B cell (primary cell): ENCODE results near the gene ZNF462. TPM values are rescaled to one million over a fixed set of nuclear protein-coding genes. Genes with fewer than 3 reads are reported as not detected.

Experiments used
- ATAC-seq: fragments of 200-7000 bp; cut with Tn5 transposase; one replicate; pipeline ENCODE4 v1.10.0; 2021; ENCODE audit warnings: low read depth, mild to moderate bottlenecking, moderate number of reproducible peaks, moderate library complexity
- CTCF ChIA-PET: fragments of 350-600 bp; sonication (Branson Sonifier 250); formaldehyde crosslinking; loops from one replicate; lab custom pipeline; 2021; ENCODE audit warnings: antibody characterized with exemption, inconsistent platforms; lab: Charles Lee
- POLR2A ChIA-PET: fragments of 350-600 bp; sonication (Branson Sonifier 250); formaldehyde crosslinking; loops from one replicate; lab custom pipeline; 2021; ENCODE audit warnings: antibody characterized with exemption; lab: Charles Lee
- DNase-seq: peaks from one replicate; pipeline ENCODE4 v3.0.0; 2013
- H2AFZ ChIP-seq: 2 replicates; pipeline ENCODE4 v1.6.1; 2012; ENCODE audit warnings: mild to moderate bottlenecking, low read depth, low read length; ENCODE audit not compliant: insufficient read depth, poor library complexity, severe bottlenecking
- H3K27ac ChIP-seq, 2 donors: 1 replicate in 1 of 2; 2 replicates in 1 of 2; pipeline ENCODE4 v1.5.1; 2012 to 2013; ENCODE audit warnings: low read length in 2 of 2, mild to moderate bottlenecking in 2 of 2, moderate library complexity in 1 of 2
- H3K27me3 ChIP-seq, 4 experiments: fragments of 200-600 bp in 1 of 4; sonication (generic) in 1 of 4; replicated peaks in 1 of 4; 1 replicate in 2 of 4; 2 replicates in 2 of 4; pipeline versions ENCODE4 v1.6.1 to v1.7.0; 2013 to 2016; ENCODE audit warnings: low read length in 3 of 4, mild to moderate bottlenecking in 2 of 4, mixed read lengths in 1 of 4, moderate library complexity in 1 of 4; ENCODE audit not compliant: insufficient read depth in 4 of 4, control insufficient read depth in 3 of 4; ENCODE audit errors: control extremely low read depth in 1 of 4
- H3K36me3 ChIP-seq, 2 experiments: replicated peaks in 1 of 2; 1 replicate in 1 of 2; 2 replicates in 1 of 2; pipeline versions ENCODE4 v1.6.1 to v1.7.1; 2013; ENCODE audit warnings: low read length in 1 of 2; ENCODE audit not compliant: insufficient read depth in 2 of 2, control insufficient read depth in 1 of 2; ENCODE audit errors: control extremely low read depth in 1 of 2, extremely low read depth in 1 of 2
- H3K4me1 ChIP-seq, 2 donors: fragments of 200-600 bp in 1 of 2; sonication (generic) in 1 of 2; 1 replicate in 1 of 2; 2 replicates in 1 of 2; pipeline versions ENCODE4 v1.5.1 to v1.6.1; 2013 to 2017; ENCODE audit warnings: low read length in 2 of 2; ENCODE audit not compliant: control insufficient read depth in 2 of 2, insufficient read depth in 2 of 2
- H3K4me2 ChIP-seq: replicated peaks from 2 replicates; pipeline ENCODE3; 2012; ENCODE audit warnings: mild to moderate bottlenecking, low read depth, low read length; ENCODE audit not compliant: poor library complexity, severe bottlenecking
- H3K4me3 ChIP-seq, 5 experiments: fragments of 200-600 bp in 1 of 5; sonication (generic) in 1 of 5; 1 replicate in 3 of 5; 2 replicates in 2 of 5; pipeline versions ENCODE4 v1.5.1 to v1.7.0; 2011 to 2016; ENCODE audit warnings: low read length in 4 of 5, mild to moderate bottlenecking in 4 of 5, low read depth in 2 of 5, control low read depth in 1 of 5, moderate library complexity in 1 of 5; ENCODE audit not compliant: insufficient read depth in 1 of 5; ENCODE audit errors: control extremely low read depth in 1 of 5, extremely low read depth in 1 of 5
- H3K79me2 ChIP-seq: fragments of 200-600 bp; sonication (generic); one replicate; pipeline ENCODE4 v1.6.0; 2016; ENCODE audit warnings: low read length; ENCODE audit not compliant: control insufficient read depth, insufficient read depth
- H3K9ac ChIP-seq: fragments of 200-600 bp; sonication (generic); 2 replicates; pipeline ENCODE4 v1.6.1; 2017; ENCODE audit warnings: mild to moderate bottlenecking, low read length, moderate library complexity
- H3K9me3 ChIP-seq, 3 donors: one replicate each; pipeline versions ENCODE4 v1.6.1 to v1.7.1; 2013; ENCODE audit warnings: low read length in 2 of 3; ENCODE audit not compliant: control insufficient read depth in 2 of 3, insufficient read depth in 1 of 3; ENCODE audit errors: control extremely low read depth in 1 of 3
- H4K20me1 ChIP-seq: 2 replicates; pipeline ENCODE4 v1.6.0; 2012; ENCODE audit warnings: mild to moderate bottlenecking, low read length; ENCODE audit not compliant: insufficient read depth, control insufficient read depth, poor library complexity, severe bottlenecking
- H3K27ac Mint-ChIP-seq: one replicate; pipeline ENCODE4 v1.8.0; 2021; ENCODE audit warnings: mixed read lengths
- H3K27me3 Mint-ChIP-seq: one replicate; pipeline ENCODE4 v1.8.0; 2021; ENCODE audit warnings: mixed read lengths
- H3K4me1 Mint-ChIP-seq: one replicate; pipeline ENCODE4 v1.8.0; 2021; ENCODE audit warnings: mixed read lengths
- H3K4me3 Mint-ChIP-seq: one replicate; pipeline ENCODE4 v1.8.0; 2021; ENCODE audit warnings: mixed read lengths
- H3K9me3 Mint-ChIP-seq: one replicate; pipeline ENCODE4 v1.8.0; 2022; ENCODE audit warnings: mixed read lengths; ENCODE audit not compliant: insufficient read depth
- EZH2 ChIP-seq: IDR thresholded peaks from 2 replicates; pipeline ENCODE4 v1.6.1; 2012; ENCODE audit warnings: borderline replicate concordance, low read depth, mild to moderate bottlenecking, moderate library complexity, low read length; ENCODE audit not compliant: insufficient read depth, poor library complexity, severe bottlenecking
- WGBS: methylation state at CpG from one replicate; pipeline ENCODE4 v1.1.5; 2013; ENCODE audit warnings: missing lambda C conversion rate; ENCODE audit not compliant: insufficient coverage; 5-methylcytosine and 5-hydroxymethylcytosine counted together
- intact Hi-C: fragments of 100-400 bp; cut with micrococcal nuclease; formaldehyde crosslinking; loops from one replicate; pipeline ENCODE4 v1.10.0; 2022
- polyA plus RNA-seq: library from polyadenylated mRNA; depleted of rRNA; stranded (reverse); fragments of >200 nt; gene quantifications from 2 replicates; pipeline ENCODE4 v1.2.3, GENCODE V29; 2012
- total RNA-seq, 2 donors: library from RNA; stranded (reverse); fragments of 120-200 nt in 1 of 2; gene quantifications; 1 replicate in 1 of 2; 2 replicates in 1 of 2; pipeline versions ENCODE4 v1.2.3 to v1.2.4, GENCODE V29; 2013 to 2022
- TF ChIP-seq, protein P1 (sequence below): fragments of 200-600 bp; IDR thresholded peaks from one replicate; pipeline ENCODE4 v1.8.0; 2022; ENCODE audit warnings: antibody characterized with exemption, mild to moderate bottlenecking

ZNF462 gene
- total and polyA plus RNA-seq, 2 donors (not counting 1 experiment from before 2014, with no cell fraction given): not detected

- H3K9me3 Mint-ChIP-seq: no peaks in the 10 kb centered on the region
- no peak for TF ChIP-seq EZH2
- TF ChIP-seq, protein P1, sequence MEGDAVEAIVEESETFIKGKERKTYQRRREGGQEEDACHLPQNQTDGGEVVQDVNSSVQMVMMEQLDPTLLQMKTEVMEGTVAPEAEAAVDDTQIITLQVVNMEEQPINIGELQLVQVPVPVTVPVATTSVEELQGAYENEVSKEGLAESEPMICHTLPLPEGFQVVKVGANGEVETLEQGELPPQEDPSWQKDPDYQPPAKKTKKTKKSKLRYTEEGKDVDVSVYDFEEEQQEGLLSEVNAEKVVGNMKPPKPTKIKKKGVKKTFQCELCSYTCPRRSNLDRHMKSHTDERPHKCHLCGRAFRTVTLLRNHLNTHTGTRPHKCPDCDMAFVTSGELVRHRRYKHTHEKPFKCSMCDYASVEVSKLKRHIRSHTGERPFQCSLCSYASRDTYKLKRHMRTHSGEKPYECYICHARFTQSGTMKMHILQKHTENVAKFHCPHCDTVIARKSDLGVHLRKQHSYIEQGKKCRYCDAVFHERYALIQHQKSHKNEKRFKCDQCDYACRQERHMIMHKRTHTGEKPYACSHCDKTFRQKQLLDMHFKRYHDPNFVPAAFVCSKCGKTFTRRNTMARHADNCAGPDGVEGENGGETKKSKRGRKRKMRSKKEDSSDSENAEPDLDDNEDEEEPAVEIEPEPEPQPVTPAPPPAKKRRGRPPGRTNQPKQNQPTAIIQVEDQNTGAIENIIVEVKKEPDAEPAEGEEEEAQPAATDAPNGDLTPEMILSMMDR: no peak
- intact Hi-C loops: no loop called here
- 83% methylated on average over 1 of the region's 5 CpGs for WGBS
- Histone ChIP-seq H3K36me3 (no peaks in the 10 kb centered on the region), H3K9ac (no peak overlapping the region), H3K9me3 (no peaks in the 10 kb centered on the region), H3K79me2 (no peaks in the 10 kb centered on the region), H4K20me1 (no peaks in the 10 kb centered on the region), H3K27ac (no peak overlapping the region), H3K27me3 (peaks cover 0 to 2% (median 0%) of the 10 kb centered on the region in 4 experiments), H3K4me3 (no peak overlapping the region), H3K4me2 (no peak overlapping the region), H2AFZ (no peak overlapping the region), H3K4me1 (peaks cover 7 to 8% of the 10 kb centered on the region in 2 donors)
- H3K4me1 Mint-ChIP-seq: peaks cover 11% of the 10 kb centered on the region
- DNase-seq (no peak), ATAC-seq (no peak)
- H3K27ac Mint-ChIP-seq: no peak overlapping the region
- H3K4me3 Mint-ChIP-seq: no peak overlapping the region
- H3K27me3 Mint-ChIP-seq: no peaks in the 10 kb centered on the region
- ChIA-PET POLR2A (no interaction called here), CTCF (no interaction called here)
Observed at GRCh38 chr9:107025260-107026035, 162.5 kb downstream of the ZNF462 start.

DNA sequence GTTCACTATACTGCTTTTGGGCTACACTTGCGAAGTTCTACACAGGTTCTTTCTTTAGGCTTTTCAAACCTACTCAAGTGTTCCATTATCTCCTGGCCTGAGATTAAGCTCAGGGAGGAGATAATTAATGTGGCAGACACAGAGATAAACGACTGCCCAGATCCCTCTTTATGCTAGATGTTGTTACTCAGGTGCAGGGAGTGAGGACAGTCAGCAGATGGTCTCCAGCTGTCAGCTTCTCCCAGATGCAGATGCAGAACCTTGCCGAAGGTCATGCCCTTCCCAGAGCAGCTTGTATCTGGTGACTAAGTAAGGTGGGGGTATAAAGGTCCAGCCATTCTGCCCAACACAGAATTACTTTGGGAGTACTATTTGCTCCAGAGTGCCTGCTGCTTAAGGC, 166.2 kb downstream of the ZNF462 start:
- peaks cover 6% of the 10 kb centered on the region for H3K4me1 Mint-ChIP-seq
- no peak for TF ChIP-seq EZH2
- TF ChIP-seq, protein P1: no peak
- H3K4me3 ChIP-seq: no peak overlapping the region
- intact Hi-C loops: no loop called here
- no peaks in the 10 kb centered on the region for H3K9me3 ChIP-seq
- H4K20me1 ChIP-seq: no peaks in the 10 kb centered on the region
- no peak overlapping the region for H2AFZ ChIP-seq
- peaks cover 25% of the 10 kb centered on the region for H3K27me3 Mint-ChIP-seq
- H3K9me3 Mint-ChIP-seq: no peaks in the 10 kb centered on the region
- no peak overlapping the region for H3K27ac Mint-ChIP-seq
- no peak overlapping the region for H3K4me2 ChIP-seq
- WGBS: 73% methylated on average over 2 of the region's 3 CpGs
- no peak overlapping the region for H3K4me3 Mint-ChIP-seq
- peaks cover 0 to 2% (median 0%) of the 10 kb centered on the region in 4 experiments for H3K27me3 ChIP-seq
- no peaks in the 10 kb centered on the region for H3K79me2 ChIP-seq
- ATAC-seq (no peak), DNase-seq (no peak)
- no peaks in the 10 kb centered on the region for H3K36me3 ChIP-seq
- no peak overlapping the region for H3K27ac ChIP-seq
- H3K9ac ChIP-seq: no peak overlapping the region
- H3K4me1 ChIP-seq: peaks cover 3% of the 10 kb centered on the region in 2 donors
- ChIA-PET CTCF (no interaction called here), POLR2A (no interaction called here)
